Posterior vena cava (tissue), 2 donors: ENCODE data around the gene BICC1. TPM values are rescaled to one million over a fixed set of nuclear protein-coding genes. Genes with fewer than 3 reads are reported as not detected.

Experiments used
- DNase-seq: peaks from one replicate; pipeline ENCODE4 v3.0.0-alpha.2; 2020; ENCODE audit warnings: low spot score
- intact Hi-C, 2 donors: fragments of 100-400 bp; cut with DNase I; formaldehyde crosslinking; loops; one replicate each; pipeline versions ENCODE4 v1.14.1 to v1.14.2; 2022 to 2023
- total RNA-seq, 2 donors: library from RNA; stranded (reverse); fragmentation: NEBNext Ultra II Directional; extraction: Animal tissue kit (Norgen Biotek cat#: 25700); gene quantifications; one replicate each; pipeline ENCODE4 v1.2.1, GENCODE V29; 2021
- donor health status: DM: yes; HTN: yes; CAD: no.
- donor health status: DM: yes; HTN: yes; CAD: no.

The BICC1 gene
- total RNA-seq, 2 donors from 2014 or later = 28.5 to 46.5 TPM

GRCh38 chr10:58638388-58638787 is 125.7 kb downstream of the BICC1 start:
- no peak for DNase-seq
- intact Hi-C loops = no loop called here

DNA sequence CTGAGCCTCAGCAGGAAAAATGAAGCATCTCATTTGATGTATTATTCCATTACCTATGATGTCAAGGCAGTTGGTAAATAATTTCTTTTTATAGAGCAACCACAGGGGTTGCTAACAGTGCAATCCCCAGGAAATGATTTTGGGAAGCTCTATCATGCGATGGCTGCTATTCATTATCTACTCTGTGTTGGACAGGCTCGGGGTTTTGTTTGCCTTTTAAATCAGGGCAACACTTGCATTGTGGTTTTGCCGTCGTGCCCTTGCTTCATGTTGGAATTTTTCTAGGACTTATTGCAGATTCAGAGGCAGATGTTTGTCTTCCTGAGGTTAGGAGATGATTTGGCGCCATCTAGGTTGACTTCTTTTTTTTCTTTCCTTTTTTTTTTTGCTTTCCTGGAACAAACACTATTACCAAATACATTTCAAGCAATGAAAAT is 128.4 kb downstream of the BICC1 start:
- no peak for DNase-seq
- intact Hi-C loops = no loop called here

DNA sequence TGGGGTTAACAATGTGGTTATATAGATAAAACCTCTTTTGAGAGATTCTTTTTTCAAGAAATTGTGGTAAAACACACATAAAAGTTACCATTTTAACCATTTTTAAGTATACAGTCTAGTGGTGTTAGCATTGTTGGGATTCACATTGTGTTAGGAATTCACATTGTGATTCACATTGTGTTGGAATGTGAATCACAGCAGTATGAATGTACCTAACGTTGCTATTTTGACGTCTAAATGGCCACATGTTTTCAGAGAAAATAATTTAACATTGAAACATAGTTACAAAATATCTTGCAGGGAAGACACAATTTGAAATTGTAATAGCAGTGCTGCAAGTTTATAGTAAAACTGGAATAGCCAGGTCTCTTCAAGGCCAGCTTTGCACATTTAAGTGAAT is 129.0 kb downstream of the BICC1 start:
- intact Hi-C loops = no loop called here
- no peak for DNase-seq

DNA sequence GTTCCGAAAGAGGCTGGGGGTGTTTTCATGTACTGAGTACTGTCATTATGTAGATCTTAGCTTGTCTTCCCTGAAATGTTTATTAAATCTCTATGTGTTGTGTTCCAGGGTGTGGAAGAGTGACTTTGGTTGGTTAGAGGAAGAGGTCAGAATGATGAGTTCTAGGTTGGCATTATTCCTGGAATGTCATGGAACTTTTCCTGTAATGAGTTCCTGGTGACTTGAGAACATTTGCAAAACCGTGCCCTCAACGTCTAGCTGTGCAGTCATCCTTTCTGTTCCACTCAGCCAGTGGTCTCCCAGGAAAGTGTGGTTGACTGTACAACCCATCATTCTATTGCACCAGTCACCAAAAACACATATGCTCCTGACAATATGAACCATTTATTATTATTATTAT is 129.6 kb downstream of the BICC1 start:
- intact Hi-C loops = no loop called here
- no peak for DNase-seq

GRCh38 chr10:58642916-58643428 is 130.3 kb downstream of the BICC1 start:
- DNase-seq = no peak
- intact Hi-C loops = no loop called here

- intact Hi-C loops = no loop called here
- DNase-seq = no peak
Observed at GRCh38 chr10:58644311-58644710, 131.6 kb downstream of the BICC1 start.

DNA sequence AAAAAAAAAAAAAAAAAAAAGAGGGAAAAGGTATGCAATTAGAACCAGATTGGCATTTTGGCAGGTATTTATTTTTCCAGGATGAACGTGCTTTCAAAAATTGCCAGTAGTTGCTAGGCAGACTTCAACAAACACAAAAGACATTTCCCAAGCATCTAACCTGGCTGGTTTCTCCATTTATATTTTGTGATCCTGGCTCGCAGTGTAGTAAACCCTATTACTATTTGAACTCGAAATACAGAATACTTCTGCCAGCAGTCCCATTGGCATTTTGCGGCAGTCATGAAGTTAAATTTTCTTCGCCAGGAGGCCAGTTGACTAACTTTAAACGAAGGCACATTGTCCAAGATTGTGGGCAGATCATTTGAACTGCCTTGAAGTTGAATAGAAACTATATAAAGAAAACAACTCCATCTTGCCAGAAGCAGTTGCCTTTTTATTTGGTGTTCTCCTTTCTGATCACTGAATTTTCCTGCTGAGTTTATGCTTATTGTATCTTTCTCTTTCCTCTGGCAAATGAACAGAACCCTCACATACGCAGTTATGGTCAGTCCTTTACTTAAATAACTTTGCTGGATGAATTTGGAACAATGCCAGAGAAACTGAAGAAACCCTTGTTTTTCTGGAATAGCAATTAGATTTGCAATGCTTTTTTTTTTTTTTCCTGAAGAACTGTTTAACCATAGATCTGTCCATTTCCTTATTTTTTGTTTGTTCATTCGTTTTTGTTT is 132.9 kb downstream of the BICC1 start:
- intact Hi-C loops = no loop called here
- DNase-seq = no peak

- DNase-seq = no peak
- intact Hi-C loops = no loop called here
Observed at GRCh38 chr10:58647376-58648112, 134.9 kb downstream of the BICC1 start.

DNA sequence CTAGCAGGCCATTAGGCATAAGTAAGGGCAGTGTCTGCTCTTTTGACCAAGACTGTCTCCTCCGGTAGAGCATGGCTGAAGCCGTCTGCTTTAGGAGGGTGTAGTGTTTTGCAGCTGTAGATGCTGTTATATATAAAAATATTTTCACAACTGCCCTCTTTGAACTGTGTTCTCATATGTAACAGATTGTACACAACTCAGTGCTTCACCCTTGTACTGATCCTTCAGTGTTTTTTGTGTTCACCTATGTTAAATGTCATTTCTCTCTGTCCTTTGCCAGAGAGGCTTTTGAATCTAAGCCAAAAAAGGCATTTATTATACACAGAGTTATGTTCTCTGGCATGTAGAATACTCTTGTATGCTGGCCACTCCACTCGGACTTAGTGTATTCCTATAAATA is 135.5 kb downstream of the BICC1 start:
- intact Hi-C loops = no loop called here
- no peak for DNase-seq

- DNase-seq = no peak
- intact Hi-C loops = no loop called here
Observed at GRCh38 chr10:58651040-58651439, 138.4 kb downstream of the BICC1 start.

DNA sequence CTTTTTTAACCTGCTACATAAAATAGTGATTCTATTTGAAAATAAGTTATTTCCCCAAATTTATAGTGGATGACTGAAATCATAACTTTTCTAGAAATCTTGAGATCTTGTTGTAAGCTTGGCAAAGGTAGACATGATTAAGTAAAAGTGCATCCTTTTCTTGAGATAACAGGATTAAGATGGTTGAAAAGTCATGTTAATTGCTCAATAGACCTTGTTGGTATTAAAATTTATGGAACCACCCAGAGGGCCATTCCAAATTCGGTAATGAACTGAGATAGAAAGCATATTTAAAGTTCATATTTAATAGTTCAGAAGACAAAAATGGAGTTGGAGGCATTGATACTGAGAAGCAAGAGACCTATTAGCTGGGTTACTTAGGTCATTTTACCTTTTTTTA is 139.1 kb downstream of the BICC1 start:
- intact Hi-C loops = no loop called here
- DNase-seq = no peak

DNA sequence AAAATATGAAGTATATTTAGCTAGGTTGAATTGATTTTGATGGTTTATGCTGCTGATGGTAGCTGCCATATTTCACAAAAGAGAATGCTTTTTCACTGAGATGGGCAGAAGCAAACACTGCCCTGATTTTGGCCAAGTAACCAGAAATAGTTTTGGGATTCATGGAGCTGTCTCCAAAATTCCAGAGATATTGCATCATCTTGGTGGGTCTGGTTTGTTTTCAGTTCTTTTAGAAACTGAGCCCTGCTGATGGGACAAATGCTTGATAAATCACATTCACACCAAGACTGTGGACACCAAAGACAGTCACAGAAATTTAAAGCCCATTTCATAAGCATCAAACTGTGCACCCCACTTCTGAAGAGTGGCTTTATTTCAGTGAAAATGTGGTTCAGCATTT is 140.5 kb downstream of the BICC1 start:
- intact Hi-C loops = no loop called here

GRCh38 chr10:58660575-58661255 is 148.0 kb downstream of the BICC1 start:
- DNase-seq = no peak
- intact Hi-C loops = no loop called here

More for the DNA sequence above, 140.5 kb downstream of the BICC1 start:
- no peak for DNase-seq

DNA sequence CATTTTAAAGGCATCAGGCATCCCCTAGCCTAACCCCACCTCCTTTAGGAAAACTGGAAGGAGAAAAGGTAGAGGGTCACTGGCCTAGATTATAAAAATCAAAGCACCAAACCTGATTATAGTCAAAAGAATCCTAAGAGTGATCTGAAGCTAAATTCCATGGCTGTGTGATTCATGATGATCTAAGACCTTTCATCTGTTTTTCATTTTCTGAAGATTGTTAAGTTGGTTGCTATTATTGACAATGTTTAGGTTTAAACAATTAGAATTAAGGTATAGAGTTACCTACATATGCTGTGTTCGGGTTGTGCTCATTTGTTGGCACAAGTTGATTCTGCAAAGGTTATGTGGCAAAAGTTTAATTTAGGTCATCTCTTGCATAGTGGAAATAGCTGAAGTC is 148.7 kb downstream of the BICC1 start:
- DNase-seq = no peak
- intact Hi-C loops = no loop called here

GRCh38 chr10:58661902-58662301 is 149.2 kb downstream of the BICC1 start:
- DNase-seq = no peak
- intact Hi-C loops = no loop called here

GRCh38 chr10:58662314-58662713 is 149.6 kb downstream of the BICC1 start:
- intact Hi-C loops = no loop called here
- no peak for DNase-seq

- DNase-seq = no peak
- intact Hi-C loops = no loop called here
Observed at GRCh38 chr10:58665361-58665760, 152.7 kb downstream of the BICC1 start.

DNA sequence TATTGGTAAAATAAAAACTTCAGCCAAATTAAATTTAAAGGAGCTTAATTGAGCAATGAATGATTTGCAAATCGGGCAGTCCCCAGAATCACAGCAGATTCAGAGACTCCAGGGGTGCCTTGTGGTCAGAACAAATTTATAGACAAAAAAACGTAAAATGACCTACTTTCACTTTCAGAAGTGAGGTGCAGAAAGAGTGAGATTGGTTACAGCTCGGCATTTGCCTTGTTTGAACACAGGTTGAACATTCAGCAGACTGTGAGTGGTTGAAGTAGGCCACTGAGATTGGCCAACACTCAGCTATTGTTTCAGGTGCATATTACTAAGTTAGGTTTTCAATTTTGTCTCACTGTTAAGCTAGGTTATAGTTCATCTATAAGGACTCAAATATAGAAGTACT is 153.4 kb downstream of the BICC1 start:
- intact Hi-C loops = no loop called here
- DNase-seq = no peak

GRCh38 chr10:58667658-58668310 is 155.1 kb downstream of the BICC1 start:
- no peak for DNase-seq
- intact Hi-C loops = no loop called here

GRCh38 chr10:58672845-58673244 is 160.2 kb downstream of the BICC1 start:
- no peak for DNase-seq
- intact Hi-C loops = no loop called here
